ENCODE measurements around the gene SEC14L6. TPM values are rescaled to one million over a fixed set of nuclear protein-coding genes. Genes with fewer than 3 reads are reported as not detected.
"Not testable (repeated sequence)": the region's sequence is repeated elsewhere in the genome, so short reads cannot be mapped to it uniquely, and the experiment has no call there.

SEC14L6 gene
- total RNA-seq, 4 donors from 2014 or later, result 0.11 TPM; not detected in 3

GRCh38 chr22:30555282-30556210, 9.0 kb upstream of the SEC14L6 start:
- WGBS, 2 donors, result 95% methylated on average over 54 to 63 of the region's 73 CpGs
- no peaks in the 10 kb centered on the region for H3K27me3 ChIP-seq
- no peaks in the 10 kb centered on the region for H3K36me3 ChIP-seq
- H3K9me3 ChIP-seq, result no peaks in the 10 kb centered on the region
- TF ChIP-seq POLR2A (IDR thresholded peaks at IDR 0.05), result no peak
- TF ChIP-seq, protein P1, sequence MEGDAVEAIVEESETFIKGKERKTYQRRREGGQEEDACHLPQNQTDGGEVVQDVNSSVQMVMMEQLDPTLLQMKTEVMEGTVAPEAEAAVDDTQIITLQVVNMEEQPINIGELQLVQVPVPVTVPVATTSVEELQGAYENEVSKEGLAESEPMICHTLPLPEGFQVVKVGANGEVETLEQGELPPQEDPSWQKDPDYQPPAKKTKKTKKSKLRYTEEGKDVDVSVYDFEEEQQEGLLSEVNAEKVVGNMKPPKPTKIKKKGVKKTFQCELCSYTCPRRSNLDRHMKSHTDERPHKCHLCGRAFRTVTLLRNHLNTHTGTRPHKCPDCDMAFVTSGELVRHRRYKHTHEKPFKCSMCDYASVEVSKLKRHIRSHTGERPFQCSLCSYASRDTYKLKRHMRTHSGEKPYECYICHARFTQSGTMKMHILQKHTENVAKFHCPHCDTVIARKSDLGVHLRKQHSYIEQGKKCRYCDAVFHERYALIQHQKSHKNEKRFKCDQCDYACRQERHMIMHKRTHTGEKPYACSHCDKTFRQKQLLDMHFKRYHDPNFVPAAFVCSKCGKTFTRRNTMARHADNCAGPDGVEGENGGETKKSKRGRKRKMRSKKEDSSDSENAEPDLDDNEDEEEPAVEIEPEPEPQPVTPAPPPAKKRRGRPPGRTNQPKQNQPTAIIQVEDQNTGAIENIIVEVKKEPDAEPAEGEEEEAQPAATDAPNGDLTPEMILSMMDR (IDR thresholded peaks at IDR 0.05), result no peak
- H3K4me1 ChIP-seq, result no peaks in the 10 kb centered on the region
- intact Hi-C loops (cut with DNase I), result no loop called here
- no peak for DNase-seq
- H3K27ac ChIP-seq, result no peak overlapping the region
- no peak overlapping the region for H3K4me3 ChIP-seq (replicated peaks in 1 of 3)

GRCh38 chr22:30553971-30554370, 7.4 kb upstream of the SEC14L6 start:
- WGBS, 2 donors, result 82 to 86% methylated on average over 7 of the region's 7 CpGs

DNA sequence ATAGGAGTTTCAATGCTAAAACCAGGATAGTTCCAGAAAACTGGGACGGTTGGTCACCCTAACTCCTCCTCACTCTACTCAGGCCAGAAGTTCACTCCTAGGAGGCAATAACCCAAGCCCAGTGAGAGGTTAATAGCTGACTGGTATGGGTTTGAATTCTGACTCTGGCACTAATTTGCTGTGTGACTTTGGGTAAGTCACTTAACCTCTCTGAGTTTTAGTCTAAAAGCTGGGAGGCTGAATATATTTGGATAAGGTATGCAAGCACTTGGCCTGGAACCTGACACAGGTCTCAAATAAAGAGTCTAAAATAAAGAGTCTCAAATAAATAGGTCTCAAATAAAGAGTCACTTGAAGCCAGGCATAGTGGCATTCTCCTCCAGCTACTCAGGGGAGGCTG, 6.2 kb upstream of the SEC14L6 start:
- Histone ChIP-seq H3K4me1 (no peaks in the 10 kb centered on the region), H3K27ac (no peak overlapping the region), H3K27me3 (no peaks in the 10 kb centered on the region), H3K4me3 (replicated peaks in 1 of 3) (no peak overlapping the region), H3K9me3 (no peaks in the 10 kb centered on the region), H3K36me3 (no peaks in the 10 kb centered on the region)
- no peak for DNase-seq
- 0 to 100% methylated on average over 1 of the region's 1 CpG for WGBS, 2 donors
- intact Hi-C loops (cut with DNase I), result no loop called here
- no peak for TF ChIP-seq POLR2A (IDR thresholded peaks at IDR 0.05)
- TF ChIP-seq, protein P1 (IDR thresholded peaks at IDR 0.05), result no peak

More at GRCh38 chr22:30553971-30554370, 7.4 kb upstream of the SEC14L6 start:
- no peak overlapping the region for H3K27ac ChIP-seq
- no peaks in the 10 kb centered on the region for H3K27me3 ChIP-seq
- no peak overlapping the region for H3K4me3 ChIP-seq (replicated peaks in 1 of 3)
- DNase-seq, result no peak
- no peaks in the 10 kb centered on the region for H3K9me3 ChIP-seq
- no peaks in the 10 kb centered on the region for H3K4me1 ChIP-seq
- intact Hi-C loops (cut with DNase I), result no loop called here
- H3K36me3 ChIP-seq, result no peaks in the 10 kb centered on the region
- TF ChIP-seq, protein P1 (IDR thresholded peaks at IDR 0.05), result no peak
- no peak for TF ChIP-seq POLR2A (IDR thresholded peaks at IDR 0.05)

DNA sequence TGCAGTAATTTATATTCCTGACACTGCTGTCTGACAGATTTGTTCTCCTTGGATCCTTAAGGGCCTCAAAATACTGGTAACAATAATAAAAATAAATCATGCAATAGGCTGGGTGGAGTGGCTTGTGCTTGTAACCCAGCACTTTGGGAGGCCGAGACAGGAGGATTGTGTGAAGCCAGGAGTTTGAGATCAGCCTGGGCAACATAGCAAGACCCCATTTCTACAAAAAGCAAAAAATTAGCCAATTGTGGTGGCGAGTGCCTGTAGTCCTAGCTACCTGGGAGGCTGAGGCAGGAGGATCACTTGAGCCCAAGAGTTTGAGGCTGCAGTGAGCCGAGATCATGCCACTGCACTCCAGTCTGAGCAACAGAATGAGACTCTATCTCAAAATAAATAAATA, 5.3 kb upstream of the SEC14L6 start:
- H3K27me3 ChIP-seq; H3K36me3 ChIP-seq; H3K4me3 ChIP-seq (replicated peaks in 1 of 3); H3K4me1 ChIP-seq; H3K27ac ChIP-seq; H3K9me3 ChIP-seq; DNase-seq; intact Hi-C loops (cut with DNase I): not testable (repeated sequence)
- 94 to 95% methylated on average over 3 of the region's 3 CpGs for WGBS, 2 donors

DNA sequence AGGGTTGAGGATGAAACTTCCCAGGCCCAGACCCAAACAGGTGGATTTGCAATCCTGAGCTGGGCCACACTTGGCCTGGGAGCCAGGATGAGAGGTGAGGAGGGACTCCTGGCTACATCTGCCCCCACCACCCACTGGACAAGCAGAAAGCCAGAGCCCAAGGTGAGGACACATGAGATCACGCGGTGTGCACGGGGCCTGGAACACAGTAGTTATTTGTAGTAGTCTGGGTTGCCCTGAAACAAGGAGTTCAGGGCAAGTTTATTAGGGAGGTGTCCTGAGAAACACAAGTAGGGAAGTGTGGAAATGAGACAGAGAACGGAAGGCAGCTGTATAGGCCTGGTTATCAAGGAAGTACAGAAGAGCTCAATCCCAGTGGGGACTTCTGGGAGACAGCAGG, 647 bp upstream of the SEC14L6 start:
- intact Hi-C loops (cut with DNase I), result no loop called here
- peaks cover under 1 to 5% of the 10 kb centered on the region in 2 donors for H3K4me1 ChIP-seq
- DNase-seq, result no peak
- H3K9me3 ChIP-seq, result no peaks in the 10 kb centered on the region
- H3K27me3 ChIP-seq, result no peaks in the 10 kb centered on the region
- 91 to 93% methylated on average over 4 of the region's 4 CpGs for WGBS, 2 donors
- TF ChIP-seq, protein P1 (IDR thresholded peaks at IDR 0.05), result no peak
- TF ChIP-seq POLR2A (IDR thresholded peaks at IDR 0.05), result no peak
- H3K4me3 ChIP-seq (replicated peaks in 1 of 3), result no peak overlapping the region
- H3K36me3 ChIP-seq, result no peaks in the 10 kb centered on the region
- H3K27ac ChIP-seq, result no peak overlapping the region

Measured in thyroid gland (tissue), 4 donors.